ENCODE measurements around the gene IGF1R. TPM values are rescaled to one million over a fixed set of nuclear protein-coding genes. Genes with fewer than 3 reads are reported as not detected.

Gene IGF1R
- total and polyA plus RNA-seq, 2 of the 8 experiments (the other 6 are each of a cell fraction or from before 2014, with no cell fraction given) = 32.9 to 109 TPM

DNA sequence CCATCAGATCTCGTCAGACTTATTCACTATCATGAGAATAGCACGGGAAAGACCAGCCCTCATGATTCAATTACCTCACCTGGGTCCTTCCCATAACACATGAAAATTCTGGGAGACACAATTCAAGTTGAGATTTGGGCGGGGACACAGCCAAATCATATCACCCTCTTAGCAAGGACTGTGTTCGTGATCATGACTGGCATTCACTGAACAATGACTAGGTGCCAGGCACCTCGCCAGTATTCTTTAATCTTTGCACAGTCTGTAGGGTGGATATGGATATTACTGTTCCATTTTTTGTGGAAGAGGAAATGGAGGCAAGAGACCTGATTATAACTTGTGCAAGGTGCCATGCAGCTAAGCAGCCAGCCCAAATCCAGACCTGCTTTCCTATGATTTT is 77.5 kb downstream of the IGF1R start:
- POLR2A ChIA-PET (ENCODE audit: partially characterized antibody) = interaction anchor here (0.7 kb wide), 1 partner anchor 18 kb away, joined by 4 read pairs; no protein-coding TSS in a partner anchor
- peaks cover 28 to 98% of the 10 kb centered on the region in 2 experiments for H3K79me2 ChIP-seq (ENCODE audit: control insufficient read depth in 1 of 2, insufficient read depth in 2 of 2, low read length in 2 of 2)
- FAIRE-seq (no peak), DNase-seq (ENCODE audit: low read depth in 1 of 2, low spot score in 2 of 2) (no peak)
- H2AFZ ChIP-seq (ENCODE audit: low read length) = no peak overlapping the region
- no peak overlapping the region for H3K4me3 ChIP-seq (ENCODE audit: extremely low read depth in 1 of 4, insufficient read depth in 2 of 4, low read depth in 3 of 4, low read length in 4 of 4)
- no peak overlapping the region for H2BK5ac ChIP-seq (ENCODE audit: low read depth, low read length)
- no peak overlapping the region for H2BK15ac ChIP-seq (ENCODE audit: low read length)
- CTCF ChIA-PET (ENCODE audit: partially characterized antibody) = no interaction called here
- H3K9ac ChIP-seq (replicated peaks in 1 of 4; ENCODE audit: extremely low read depth in 1 of 4, low read depth in 3 of 4, low read length in 3 of 4) = no peak overlapping the region
- H3K9me3 ChIP-seq (ENCODE audit: insufficient read depth in 2 of 2, low read depth in 1 of 2, low read length in 1 of 2) = no peaks in the 10 kb centered on the region
- no peak overlapping the region for H3K56ac ChIP-seq (replicated peaks; ENCODE audit: insufficient read length, low read depth, low read length)
- no peak overlapping the region for H3K27ac ChIP-seq (ENCODE audit: low read depth, low read length)
- no peaks in the 10 kb centered on the region for H3K36me3 ChIP-seq (ENCODE audit: control insufficient read depth in 2 of 4, insufficient read depth in 4 of 4, low read length in 3 of 4)
- H3K4me1 ChIP-seq (replicated peaks in 1 of 4; ENCODE audit: control insufficient read depth in 3 of 4, insufficient read depth in 4 of 4, low read length in 3 of 4) = peaks cover 5 to 19% (median 14%) of the 10 kb centered on the region in 4 experiments
- H3K27me3 ChIP-seq (replicated peaks in 1 of 4; ENCODE audit: control insufficient read depth in 3 of 4, extremely low read depth in 1 of 4, insufficient read depth in 3 of 4, low read length in 3 of 4) = no peaks in the 10 kb centered on the region
- no peak overlapping the region for H4K91ac ChIP-seq (replicated peaks; ENCODE audit: insufficient read length, low read length)
- no peak overlapping the region for H3K4ac ChIP-seq (replicated peaks; ENCODE audit: insufficient read length, low read depth, low read length)
- H3K23ac ChIP-seq (ENCODE audit: insufficient read length) = no peak overlapping the region
- no peak overlapping the region for H2AK5ac ChIP-seq (ENCODE audit: low read depth, low read length)
- H4K5ac ChIP-seq (ENCODE audit: insufficient read length, low read depth, low read length) = no peak overlapping the region
- no peak overlapping the region for H3K18ac ChIP-seq (ENCODE audit: extremely low read depth, low read length)
- WGBS, 2 experiments (ENCODE audit: extremely low coverage in 1 of 2, insufficient coverage in 1 of 2, insufficient read length in 1 of 2, insufficient replicate concordance in 2 of 2, low coverage in 1 of 2, low lambda C conversion rate in 2 of 2, missing lambda C conversion rate in 1 of 2) = 76% methylated on average over 5 of the region's 5 CpGs; no CpG with 5 or more reads in 1 of the 2 experiments
- no peak overlapping the region for H2BK120ac ChIP-seq (replicated peaks; ENCODE audit: low read depth, low read length)
- no peak overlapping the region for H3K14ac ChIP-seq (ENCODE audit: insufficient read length)
- H2BK20ac ChIP-seq (ENCODE audit: low read length) = no peak overlapping the region
- peaks cover 25 to 32% of the 10 kb centered on the region in 2 experiments for H4K20me1 ChIP-seq (replicated peaks in 1 of 2; ENCODE audit: control insufficient read depth in 1 of 2, insufficient read depth in 2 of 2, low read length in 2 of 2)
- H4K8ac ChIP-seq (ENCODE audit: extremely low read depth, insufficient read depth, low read length) = no peak overlapping the region
- no peak overlapping the region for H3K4me2 ChIP-seq (ENCODE audit: insufficient read depth in 1 of 2, low read depth in 2 of 2, low read length in 2 of 2)
- no peak overlapping the region for H2BK12ac ChIP-seq (ENCODE audit: low read depth, low read length)
- no peaks in the 10 kb centered on the region for H3K23me2 ChIP-seq (ENCODE audit: low read depth, low read length)
- peaks cover 12% of the 10 kb centered on the region for H3K79me1 ChIP-seq (ENCODE audit: low read depth, low read length)
- TF ChIP-seq NRF1 (IDR thresholded peaks at IDR 0.05; ENCODE audit: low read depth, low read length) = no peak
- TF ChIP-seq FOSL1 (IDR thresholded peaks at IDR 0.05; ENCODE audit: insufficient read depth, low read depth, low read length) = no peak
